GM12872 (cell line): ENCODE measurements around the gene SERPINA3.

ENCODE experiments used
- TF ChIP-seq, protein P1 (sequence below): IDR thresholded peaks from 3 replicates; pipeline ENCODE4 v1.5.1; 2011; ENCODE audit warnings: low read depth, mild to moderate bottlenecking, low read length, moderate library complexity; ENCODE audit not compliant: insufficient read depth

The SERPINA3 gene

DNA sequence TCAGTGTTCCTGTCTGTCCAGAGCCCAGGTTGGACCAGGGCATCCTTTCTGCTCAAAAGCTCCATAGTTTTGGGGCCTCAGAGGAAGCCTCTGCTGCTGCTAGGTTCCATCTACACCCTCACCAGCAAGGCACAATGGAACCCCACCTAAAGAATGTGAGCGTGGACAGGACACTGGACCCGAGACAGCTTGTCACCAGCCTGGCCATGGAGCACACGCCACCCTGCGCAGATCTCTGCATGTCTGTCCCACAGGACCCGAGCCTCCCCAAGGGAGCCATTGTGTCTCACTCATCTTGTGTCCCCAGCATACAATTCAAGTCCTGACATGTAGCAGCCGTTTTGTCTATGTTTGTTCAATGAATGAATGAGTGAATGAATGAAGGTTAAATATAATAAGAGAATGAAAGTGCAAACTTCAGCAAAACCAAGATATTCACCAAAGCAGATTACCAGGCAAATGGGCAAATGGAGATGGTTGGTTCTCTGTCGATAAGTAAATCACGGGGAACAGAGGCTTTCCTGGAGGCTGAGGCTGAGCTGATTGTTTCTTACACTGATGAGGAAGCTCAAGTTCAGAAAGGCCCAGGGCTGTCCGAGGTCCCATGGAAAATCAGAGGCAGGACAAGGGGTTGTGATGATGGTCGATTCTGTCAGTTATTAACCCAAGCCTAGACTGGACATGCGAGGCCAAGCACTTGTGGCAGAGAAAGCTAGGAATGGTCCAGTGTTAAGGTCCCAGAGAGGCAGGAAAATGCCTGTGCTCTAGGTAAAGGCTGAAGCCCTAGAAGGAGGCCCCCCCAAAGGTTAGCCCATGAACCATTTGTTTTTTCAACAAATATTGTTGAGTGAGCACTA is 27.0 kb downstream of the SERPINA3 start:
- TF ChIP-seq, protein P1, sequence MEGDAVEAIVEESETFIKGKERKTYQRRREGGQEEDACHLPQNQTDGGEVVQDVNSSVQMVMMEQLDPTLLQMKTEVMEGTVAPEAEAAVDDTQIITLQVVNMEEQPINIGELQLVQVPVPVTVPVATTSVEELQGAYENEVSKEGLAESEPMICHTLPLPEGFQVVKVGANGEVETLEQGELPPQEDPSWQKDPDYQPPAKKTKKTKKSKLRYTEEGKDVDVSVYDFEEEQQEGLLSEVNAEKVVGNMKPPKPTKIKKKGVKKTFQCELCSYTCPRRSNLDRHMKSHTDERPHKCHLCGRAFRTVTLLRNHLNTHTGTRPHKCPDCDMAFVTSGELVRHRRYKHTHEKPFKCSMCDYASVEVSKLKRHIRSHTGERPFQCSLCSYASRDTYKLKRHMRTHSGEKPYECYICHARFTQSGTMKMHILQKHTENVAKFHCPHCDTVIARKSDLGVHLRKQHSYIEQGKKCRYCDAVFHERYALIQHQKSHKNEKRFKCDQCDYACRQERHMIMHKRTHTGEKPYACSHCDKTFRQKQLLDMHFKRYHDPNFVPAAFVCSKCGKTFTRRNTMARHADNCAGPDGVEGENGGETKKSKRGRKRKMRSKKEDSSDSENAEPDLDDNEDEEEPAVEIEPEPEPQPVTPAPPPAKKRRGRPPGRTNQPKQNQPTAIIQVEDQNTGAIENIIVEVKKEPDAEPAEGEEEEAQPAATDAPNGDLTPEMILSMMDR: no peak

DNA sequence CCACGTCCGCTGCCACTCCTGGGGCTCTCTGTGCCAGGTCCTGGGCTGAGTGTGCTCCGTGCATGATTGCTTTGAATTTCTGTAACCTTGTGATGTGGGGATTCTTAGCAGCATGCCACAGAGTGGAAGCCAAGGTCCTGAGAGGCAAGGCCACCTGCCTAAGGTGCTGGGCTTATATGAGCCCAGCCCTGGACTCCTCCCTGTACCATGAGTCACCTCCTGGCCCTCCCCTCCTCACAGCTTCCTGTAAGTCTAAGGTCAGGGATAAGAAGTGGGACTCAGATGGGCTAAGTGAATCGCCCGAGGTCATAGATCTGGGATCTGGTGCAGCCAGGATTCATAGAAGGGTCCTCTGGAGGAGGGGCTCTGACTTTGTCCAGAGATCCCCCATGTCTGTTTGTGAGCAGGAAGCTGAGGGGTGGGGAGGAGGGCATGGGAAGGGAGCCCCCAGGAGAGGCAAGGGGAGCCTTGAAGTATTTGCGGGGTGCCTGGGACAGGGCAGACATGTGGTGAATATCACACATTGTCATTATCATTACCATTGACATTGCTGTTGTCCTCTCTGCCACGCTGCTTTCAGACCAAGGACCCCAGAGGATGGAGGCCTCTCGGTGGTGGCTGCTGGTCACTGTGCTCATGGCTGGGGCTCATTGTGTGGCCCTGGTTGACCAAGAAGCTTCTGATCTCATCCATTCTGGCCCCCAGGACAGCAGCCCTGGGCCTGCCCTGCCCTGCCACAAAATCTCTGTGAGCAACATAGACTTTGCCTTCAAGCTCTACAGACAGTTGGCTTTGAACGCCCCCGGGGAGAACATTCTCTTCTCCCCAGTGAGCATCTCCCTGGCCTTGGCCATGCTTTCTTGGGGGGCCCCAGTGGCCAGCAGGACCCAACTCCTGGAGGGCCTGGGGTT is 28.8 kb downstream of the SERPINA3 start:
- TF ChIP-seq, protein P1: no peak

DNA sequence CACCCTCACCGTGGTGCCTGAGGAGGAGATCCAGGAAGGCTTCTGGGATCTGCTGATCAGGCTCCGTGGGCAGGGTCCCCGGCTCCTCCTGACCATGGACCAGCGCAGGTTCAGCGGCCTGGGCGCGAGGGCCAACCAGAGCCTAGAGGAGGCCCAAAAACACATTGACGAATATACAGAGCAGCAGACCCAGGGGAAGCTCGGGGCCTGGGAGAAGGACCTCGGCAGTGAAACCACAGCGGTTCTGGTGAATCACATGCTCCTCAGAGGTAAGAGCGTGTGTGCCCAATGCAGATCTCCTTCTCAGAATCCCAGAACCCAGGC is 29.4 kb downstream of the SERPINA3 start:
- TF ChIP-seq, protein P1: no peak

GRCh38 chr14:94643316-94644101 is 31.3 kb downstream of the SERPINA3 start:
- TF ChIP-seq, protein P1: no peak

DNA sequence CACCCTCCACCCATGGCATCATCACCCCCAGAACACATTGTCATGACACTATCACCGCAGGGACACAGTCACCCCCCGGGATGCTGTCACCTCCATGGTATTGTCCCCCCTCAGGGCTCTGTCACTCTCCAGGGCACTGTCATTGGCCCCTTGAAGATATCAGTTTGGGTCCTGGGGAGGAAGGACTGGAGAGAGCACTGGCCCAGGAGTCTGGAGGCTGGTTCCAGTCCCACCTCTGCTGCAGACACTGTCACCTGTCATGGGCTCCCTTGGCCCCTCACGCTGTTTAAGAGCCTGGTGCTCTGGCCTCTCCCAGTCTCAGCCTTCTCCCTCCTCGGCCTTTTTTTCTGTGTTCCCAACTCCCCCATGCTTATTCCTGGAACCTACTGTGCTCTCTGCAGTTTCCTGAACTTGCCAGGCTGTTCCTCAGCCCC is 31.9 kb downstream of the SERPINA3 start:
- TF ChIP-seq, protein P1: no peak

DNA sequence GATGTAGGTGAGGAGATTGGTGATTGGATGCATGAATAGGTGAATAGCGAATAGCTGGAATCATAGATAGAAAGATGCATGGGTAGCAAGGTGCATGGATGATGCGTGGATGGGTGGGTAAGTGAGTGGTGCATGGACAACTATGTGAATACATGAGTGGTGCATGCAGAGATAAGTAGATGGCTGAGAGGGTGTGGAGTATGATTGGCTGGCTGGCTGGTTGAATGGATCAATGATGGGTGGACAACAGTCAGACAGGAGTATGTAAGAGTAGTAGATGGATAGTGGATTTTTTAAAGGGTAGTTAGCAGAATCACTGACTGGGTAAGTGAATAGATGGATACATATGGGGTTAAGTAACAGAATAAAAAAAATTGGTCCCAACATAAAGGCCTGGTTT is 33.9 kb downstream of the SERPINA3 start:
- TF ChIP-seq, protein P1: no peak

DNA sequence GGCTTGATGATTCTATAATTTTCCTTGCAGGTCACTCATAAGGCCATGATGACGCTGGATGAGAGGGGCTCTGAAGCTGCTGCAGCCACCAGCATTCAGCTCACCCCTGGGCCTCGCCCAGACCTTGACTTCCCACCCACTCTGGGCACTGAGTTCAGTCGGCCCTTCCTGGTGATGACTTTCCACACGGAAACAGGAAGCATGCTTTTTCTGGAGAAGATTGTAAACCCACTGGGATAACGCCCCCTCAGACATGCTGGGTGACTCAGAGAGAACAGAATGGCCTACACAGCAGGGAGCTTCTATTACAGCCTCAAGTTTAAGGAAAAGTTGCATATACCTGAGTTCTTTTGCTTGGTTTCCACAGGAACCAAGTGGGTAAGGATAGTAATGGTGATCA is 34.3 kb downstream of the SERPINA3 start:
- TF ChIP-seq, protein P1: no peak
